Measurements from ENCODE around the gene PTPRN2. TPM values are rescaled to one million over a fixed set of nuclear protein-coding genes. Genes with fewer than 3 reads are reported as not detected.

The PTPRN2 gene
- total RNA-seq, 1 experiment from 2014 or later, result 0.11 TPM

GRCh38 chr7:158618745-158619140 is 31.1 kb upstream of the PTPRN2 start:
- Histone ChIP-seq H3K27ac (ENCODE audit: low read depth, low read length, poor library complexity, severe bottlenecking) (no peak overlapping the region), H3K4me3 (ENCODE audit: low read depth, low read length, poor library complexity, severe bottlenecking) (no peak overlapping the region), H3K9me3 (ENCODE audit: low read depth, low read length, poor library complexity, severe bottlenecking) (no peaks in the 10 kb centered on the region), H3K36me3 (ENCODE audit: insufficient read depth, low read length, poor library complexity, severe bottlenecking) (peaks cover 2% of the 10 kb centered on the region), H3K27me3 (replicated peaks; ENCODE audit: insufficient read depth, low read depth, low read length, poor library complexity) (no peaks in the 10 kb centered on the region), H3K4me1 (ENCODE audit: insufficient read depth, low read length, poor library complexity, severe bottlenecking) (peaks cover under 1% of the 10 kb centered on the region)
- CTCF ChIA-PET, result no interaction called here
- no peak for DNase-seq (ENCODE audit: low spot score)
- no TSS peak for BruUV-seq (replicated peaks)
- no peak for TF ChIP-seq EZH2 (IDR thresholded peaks at IDR 0.05; ENCODE audit: borderline replicate concordance, low read depth, low read length, poor library complexity, severe bottlenecking)
- TF ChIP-seq, protein P1, sequence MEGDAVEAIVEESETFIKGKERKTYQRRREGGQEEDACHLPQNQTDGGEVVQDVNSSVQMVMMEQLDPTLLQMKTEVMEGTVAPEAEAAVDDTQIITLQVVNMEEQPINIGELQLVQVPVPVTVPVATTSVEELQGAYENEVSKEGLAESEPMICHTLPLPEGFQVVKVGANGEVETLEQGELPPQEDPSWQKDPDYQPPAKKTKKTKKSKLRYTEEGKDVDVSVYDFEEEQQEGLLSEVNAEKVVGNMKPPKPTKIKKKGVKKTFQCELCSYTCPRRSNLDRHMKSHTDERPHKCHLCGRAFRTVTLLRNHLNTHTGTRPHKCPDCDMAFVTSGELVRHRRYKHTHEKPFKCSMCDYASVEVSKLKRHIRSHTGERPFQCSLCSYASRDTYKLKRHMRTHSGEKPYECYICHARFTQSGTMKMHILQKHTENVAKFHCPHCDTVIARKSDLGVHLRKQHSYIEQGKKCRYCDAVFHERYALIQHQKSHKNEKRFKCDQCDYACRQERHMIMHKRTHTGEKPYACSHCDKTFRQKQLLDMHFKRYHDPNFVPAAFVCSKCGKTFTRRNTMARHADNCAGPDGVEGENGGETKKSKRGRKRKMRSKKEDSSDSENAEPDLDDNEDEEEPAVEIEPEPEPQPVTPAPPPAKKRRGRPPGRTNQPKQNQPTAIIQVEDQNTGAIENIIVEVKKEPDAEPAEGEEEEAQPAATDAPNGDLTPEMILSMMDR (conservative IDR thresholded peaks at IDR 0.05; ENCODE audit: low read depth, low read length), result no peak
- POLR2A ChIA-PET (ENCODE audit: low non-redundant PET), result no interaction called here
- intact Hi-C loops (cut with micrococcal nuclease; ENCODE audit: unreplicated experiment), result no loop called here

- CTCF ChIA-PET, result no interaction called here
- intact Hi-C loops (cut with micrococcal nuclease; ENCODE audit: unreplicated experiment), result no loop called here
- POLR2A ChIA-PET (ENCODE audit: low non-redundant PET), result no interaction called here
- Histone ChIP-seq H3K4me3 (ENCODE audit: low read depth, low read length, poor library complexity, severe bottlenecking) (no peak overlapping the region), H3K4me1 (ENCODE audit: insufficient read depth, low read length, poor library complexity, severe bottlenecking) (peaks cover 4% of the 10 kb centered on the region), H3K27me3 (replicated peaks; ENCODE audit: insufficient read depth, low read depth, low read length, poor library complexity) (no peaks in the 10 kb centered on the region), H3K9me3 (ENCODE audit: low read depth, low read length, poor library complexity, severe bottlenecking) (no peaks in the 10 kb centered on the region), H3K27ac (ENCODE audit: low read depth, low read length, poor library complexity, severe bottlenecking) (no peak overlapping the region), H3K36me3 (ENCODE audit: insufficient read depth, low read length, poor library complexity, severe bottlenecking) (peaks cover 2% of the 10 kb centered on the region)
- no peak for DNase-seq (ENCODE audit: low spot score)
- no TSS peak for BruUV-seq (replicated peaks)
- TF ChIP-seq, protein P1 (conservative IDR thresholded peaks at IDR 0.05; ENCODE audit: low read depth, low read length), result no peak
- TF ChIP-seq EZH2 (IDR thresholded peaks at IDR 0.05; ENCODE audit: borderline replicate concordance, low read depth, low read length, poor library complexity, severe bottlenecking), result no peak
Measured at GRCh38 chr7:158617737-158618128, 30.1 kb upstream of the PTPRN2 start.

- POLR2A ChIA-PET (ENCODE audit: low non-redundant PET), result no interaction called here
- DNase-seq (ENCODE audit: low spot score), result no peak
- Histone ChIP-seq H3K4me1 (ENCODE audit: insufficient read depth, low read length, poor library complexity, severe bottlenecking) (peaks cover 4% of the 10 kb centered on the region), H3K36me3 (ENCODE audit: insufficient read depth, low read length, poor library complexity, severe bottlenecking) (peaks cover 2% of the 10 kb centered on the region), H3K9me3 (ENCODE audit: low read depth, low read length, poor library complexity, severe bottlenecking) (no peaks in the 10 kb centered on the region), H3K4me3 (ENCODE audit: low read depth, low read length, poor library complexity, severe bottlenecking) (no peak overlapping the region), H3K27me3 (replicated peaks; ENCODE audit: insufficient read depth, low read depth, low read length, poor library complexity) (no peaks in the 10 kb centered on the region), H3K27ac (ENCODE audit: low read depth, low read length, poor library complexity, severe bottlenecking) (no peak overlapping the region)
- intact Hi-C loops (cut with micrococcal nuclease; ENCODE audit: unreplicated experiment), result no loop called here
- CTCF ChIA-PET, result no interaction called here
- no peak for TF ChIP-seq EZH2 (IDR thresholded peaks at IDR 0.05; ENCODE audit: borderline replicate concordance, low read depth, low read length, poor library complexity, severe bottlenecking)
- TF ChIP-seq, protein P1 (conservative IDR thresholded peaks at IDR 0.05; ENCODE audit: low read depth, low read length), result no peak
- no TSS peak for BruUV-seq (replicated peaks)
Measured at GRCh38 chr7:158616050-158616449, 28.4 kb upstream of the PTPRN2 start.

Data from A673 (cell line).